Left ventricle myocardium inferior (tissue), 1 donor: ENCODE data around the gene PBX4. TPM values are rescaled to one million over a fixed set of nuclear protein-coding genes. Genes with fewer than 3 reads are reported as not detected.

Experiments
- DNase-seq: peaks from one replicate; pipeline ENCODE4 v3.0.0-alpha.2; 2020
- H3K27ac ChIP-seq: fragments of 200-600 bp; replicated peaks from 2 replicates; pipeline ENCODE4 v1.8.0; 2021
- H3K27me3 ChIP-seq: fragments of 200-600 bp; 2 replicates; pipeline ENCODE4 v1.8.0; 2021; ENCODE audit warnings: low read depth
- H3K36me3 ChIP-seq: fragments of 200-600 bp; 2 replicates; pipeline ENCODE4 v1.8.0; 2021
- H3K4me1 ChIP-seq: fragments of 200-600 bp; 2 replicates; pipeline ENCODE4 v1.8.0; 2021
- H3K4me3 ChIP-seq: fragments of 200-600 bp; 2 replicates; pipeline ENCODE4 v1.8.0; 2021; ENCODE audit warnings: mild to moderate bottlenecking, moderate library complexity
- H3K9me3 ChIP-seq: fragments of 200-600 bp; replicated peaks from 2 replicates; pipeline ENCODE4 v1.8.0; 2021
- intact Hi-C: fragments of 100-400 bp; cut with micrococcal nuclease; formaldehyde crosslinking; loops from one replicate; pipeline ENCODE4 v1.11.0; 2022
- total RNA-seq: library from RNA; stranded (reverse); fragmentation: NEBNext Ultra II Directional; extraction: Animal tissue kit (Norgen Biotek cat#: 25700); gene quantifications from one replicate; pipeline ENCODE4 v1.2.1, GENCODE V29; 2021
- TF ChIP-seq, protein P1 (sequence below): fragments of 200-600 bp; IDR thresholded peaks from 2 replicates; pipeline ENCODE4 v1.8.0; 2021; ENCODE audit warnings: antibody characterized with exemption, mild to moderate bottlenecking, borderline replicate concordance
- donor health status: DM: no; HTN: yes; CAD: no; lungs with severe emphysema.

PBX4 gene
- total RNA-seq, 1 donor from 2014 or later: not detected

GRCh38 chr19:19529783-19530422, 88.6 kb downstream of the PBX4 start:
- no peak overlapping the region for H3K4me3 ChIP-seq
- DNase-seq: no peak
- H3K4me1 ChIP-seq: peaks cover 48% of the 10 kb centered on the region
- intact Hi-C loops: loop anchor here (10.0 kb wide), 1 partner anchor 405 kb away; no protein-coding TSS in a partner anchor
- peaks cover 26% of the 10 kb centered on the region for H3K36me3 ChIP-seq
- no peaks in the 10 kb centered on the region for H3K27me3 ChIP-seq
- no peak overlapping the region for H3K27ac ChIP-seq
- TF ChIP-seq, protein P1, sequence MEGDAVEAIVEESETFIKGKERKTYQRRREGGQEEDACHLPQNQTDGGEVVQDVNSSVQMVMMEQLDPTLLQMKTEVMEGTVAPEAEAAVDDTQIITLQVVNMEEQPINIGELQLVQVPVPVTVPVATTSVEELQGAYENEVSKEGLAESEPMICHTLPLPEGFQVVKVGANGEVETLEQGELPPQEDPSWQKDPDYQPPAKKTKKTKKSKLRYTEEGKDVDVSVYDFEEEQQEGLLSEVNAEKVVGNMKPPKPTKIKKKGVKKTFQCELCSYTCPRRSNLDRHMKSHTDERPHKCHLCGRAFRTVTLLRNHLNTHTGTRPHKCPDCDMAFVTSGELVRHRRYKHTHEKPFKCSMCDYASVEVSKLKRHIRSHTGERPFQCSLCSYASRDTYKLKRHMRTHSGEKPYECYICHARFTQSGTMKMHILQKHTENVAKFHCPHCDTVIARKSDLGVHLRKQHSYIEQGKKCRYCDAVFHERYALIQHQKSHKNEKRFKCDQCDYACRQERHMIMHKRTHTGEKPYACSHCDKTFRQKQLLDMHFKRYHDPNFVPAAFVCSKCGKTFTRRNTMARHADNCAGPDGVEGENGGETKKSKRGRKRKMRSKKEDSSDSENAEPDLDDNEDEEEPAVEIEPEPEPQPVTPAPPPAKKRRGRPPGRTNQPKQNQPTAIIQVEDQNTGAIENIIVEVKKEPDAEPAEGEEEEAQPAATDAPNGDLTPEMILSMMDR: no peak
- no peaks in the 10 kb centered on the region for H3K9me3 ChIP-seq

- Histone ChIP-seq H3K4me3 (peak within 1 kb of the TSS; percentile 40), H3K27me3 (no peaks in the 10 kb centered on the region), H3K36me3 (peaks cover 32% of the 10 kb centered on the region), H3K27ac (no peak within 1 kb of the TSS), H3K9me3 (no peaks in the 10 kb centered on the region), H3K4me1 (peaks cover 54% of the 10 kb centered on the region)
- TF ChIP-seq, protein P1: no peak
- DNase-seq: no peak
- intact Hi-C loops: no loop called here
Measured at GRCh38 chr19:19528721-19529490, 89.6 kb downstream of the PBX4 start, which contains the start of gene YJEFN3. TSS of gene YJEFN3 (plus strand) at chr19:19528911. CDS start at chr19:19528933, 22 bp downstream.

GRCh38 chr19:19527674-19528625, 90.5 kb downstream of the PBX4 start:
- H3K36me3 ChIP-seq: peaks cover 36% of the 10 kb centered on the region

DNA sequence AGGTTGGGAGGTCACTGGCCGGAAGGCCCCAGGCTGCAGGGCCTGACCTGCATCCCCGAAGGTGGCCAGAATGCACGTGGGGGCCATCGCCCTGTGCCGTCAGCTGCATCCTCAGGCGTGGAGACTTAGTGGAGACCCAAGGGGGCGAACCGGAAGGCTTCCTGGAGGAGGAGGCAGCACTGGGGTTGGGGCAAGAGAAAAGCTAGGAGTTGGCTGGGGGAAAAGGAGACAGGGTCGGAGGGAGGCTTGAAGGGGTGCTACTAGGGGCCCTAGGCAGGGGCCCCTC, 91.2 kb downstream of the PBX4 start:
- H3K27ac ChIP-seq: no peak overlapping the region
- no peaks in the 10 kb centered on the region for H3K27me3 ChIP-seq
- TF ChIP-seq, protein P1: no peak
- no peak for DNase-seq
- intact Hi-C loops: no loop called here
- H3K4me1 ChIP-seq: peaks cover 59% of the 10 kb centered on the region
- H3K4me3 ChIP-seq: no peak overlapping the region
- no peaks in the 10 kb centered on the region for H3K9me3 ChIP-seq
- peaks cover 36% of the 10 kb centered on the region for H3K36me3 ChIP-seq

More at GRCh38 chr19:19527674-19528625, 90.5 kb downstream of the PBX4 start:
- H3K27ac ChIP-seq: no peak overlapping the region
- DNase-seq: no peak
- peaks cover 57% of the 10 kb centered on the region for H3K4me1 ChIP-seq
- no peaks in the 10 kb centered on the region for H3K9me3 ChIP-seq
- TF ChIP-seq, protein P1: no peak
- H3K4me3 ChIP-seq: no peak overlapping the region
- intact Hi-C loops: no loop called here
- H3K27me3 ChIP-seq: no peaks in the 10 kb centered on the region
